ENCODE data around the gene OPN1MW.
"Not testable (repeated sequence)": the region's sequence is repeated elsewhere in the genome, so short reads cannot be mapped to it uniquely, and the experiment has no call there.

DNA sequence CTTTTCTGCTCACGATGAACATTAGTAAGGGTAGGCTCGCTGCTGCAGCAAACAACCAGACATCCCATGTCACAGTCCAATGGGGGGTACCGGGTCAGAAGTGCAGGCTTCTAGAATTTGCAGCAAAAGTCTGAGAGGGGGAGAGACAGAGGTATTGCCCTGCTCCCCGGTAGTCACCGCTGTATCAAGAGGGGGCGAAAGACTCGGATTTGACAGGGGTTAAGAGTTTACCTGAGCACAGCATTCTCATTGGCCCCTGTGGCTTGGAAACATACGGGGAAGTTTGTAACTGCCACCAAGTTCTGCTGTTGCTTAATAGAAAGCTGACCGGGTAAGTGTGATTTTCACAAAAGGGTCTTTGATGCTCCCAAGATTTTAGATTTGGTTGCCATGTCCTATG lies 28.7 kb downstream of the OPN1MW start:
- TF ChIP-seq, protein P1, sequence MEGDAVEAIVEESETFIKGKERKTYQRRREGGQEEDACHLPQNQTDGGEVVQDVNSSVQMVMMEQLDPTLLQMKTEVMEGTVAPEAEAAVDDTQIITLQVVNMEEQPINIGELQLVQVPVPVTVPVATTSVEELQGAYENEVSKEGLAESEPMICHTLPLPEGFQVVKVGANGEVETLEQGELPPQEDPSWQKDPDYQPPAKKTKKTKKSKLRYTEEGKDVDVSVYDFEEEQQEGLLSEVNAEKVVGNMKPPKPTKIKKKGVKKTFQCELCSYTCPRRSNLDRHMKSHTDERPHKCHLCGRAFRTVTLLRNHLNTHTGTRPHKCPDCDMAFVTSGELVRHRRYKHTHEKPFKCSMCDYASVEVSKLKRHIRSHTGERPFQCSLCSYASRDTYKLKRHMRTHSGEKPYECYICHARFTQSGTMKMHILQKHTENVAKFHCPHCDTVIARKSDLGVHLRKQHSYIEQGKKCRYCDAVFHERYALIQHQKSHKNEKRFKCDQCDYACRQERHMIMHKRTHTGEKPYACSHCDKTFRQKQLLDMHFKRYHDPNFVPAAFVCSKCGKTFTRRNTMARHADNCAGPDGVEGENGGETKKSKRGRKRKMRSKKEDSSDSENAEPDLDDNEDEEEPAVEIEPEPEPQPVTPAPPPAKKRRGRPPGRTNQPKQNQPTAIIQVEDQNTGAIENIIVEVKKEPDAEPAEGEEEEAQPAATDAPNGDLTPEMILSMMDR (IDR thresholded peaks at IDR 0.05), result not testable (repeated sequence)
- not testable (repeated sequence) for TF ChIP-seq POLR2A (IDR thresholded peaks at IDR 0.05)
